Mucosa of stomach (tissue), 1 donor: ENCODE measurements around the gene PARP14.
A peak's percentile ranks its signal among the peaks of the same experiment; 100 is the strongest.
"Not testable (repeated sequence)": the region's sequence is repeated elsewhere in the genome, so short reads cannot be mapped to it uniquely, and the experiment has no call there.

ENCODE experiments used
- H3K27me3 ChIP-seq: one replicate; pipeline ENCODE4 v1.7.0; 2013; ENCODE audit warnings: mild to moderate bottlenecking, low read length; ENCODE audit not compliant: control insufficient read depth, insufficient read depth
- H3K36me3 ChIP-seq: one replicate; pipeline ENCODE4 v1.7.0; 2013; ENCODE audit warnings: low read length; ENCODE audit not compliant: control insufficient read depth, insufficient read depth
- H3K4me1 ChIP-seq: one replicate; pipeline ENCODE4 v1.7.0; 2013; ENCODE audit warnings: mild to moderate bottlenecking, low read length; ENCODE audit not compliant: control insufficient read depth, insufficient read depth
- H3K4me3 ChIP-seq: one replicate; pipeline ENCODE4 v1.7.0; 2013; ENCODE audit warnings: low read length
- H3K9ac ChIP-seq: one replicate; pipeline ENCODE4 v1.7.0; 2013; ENCODE audit warnings: mild to moderate bottlenecking, low read length, moderate library complexity
- H3K9me3 ChIP-seq: one replicate; pipeline ENCODE4 v1.7.0; 2013; ENCODE audit warnings: mild to moderate bottlenecking, low read length, moderate library complexity; ENCODE audit not compliant: control insufficient read depth
- donor health status: Pancreatic carcinoma.

PARP14 gene

DNA sequence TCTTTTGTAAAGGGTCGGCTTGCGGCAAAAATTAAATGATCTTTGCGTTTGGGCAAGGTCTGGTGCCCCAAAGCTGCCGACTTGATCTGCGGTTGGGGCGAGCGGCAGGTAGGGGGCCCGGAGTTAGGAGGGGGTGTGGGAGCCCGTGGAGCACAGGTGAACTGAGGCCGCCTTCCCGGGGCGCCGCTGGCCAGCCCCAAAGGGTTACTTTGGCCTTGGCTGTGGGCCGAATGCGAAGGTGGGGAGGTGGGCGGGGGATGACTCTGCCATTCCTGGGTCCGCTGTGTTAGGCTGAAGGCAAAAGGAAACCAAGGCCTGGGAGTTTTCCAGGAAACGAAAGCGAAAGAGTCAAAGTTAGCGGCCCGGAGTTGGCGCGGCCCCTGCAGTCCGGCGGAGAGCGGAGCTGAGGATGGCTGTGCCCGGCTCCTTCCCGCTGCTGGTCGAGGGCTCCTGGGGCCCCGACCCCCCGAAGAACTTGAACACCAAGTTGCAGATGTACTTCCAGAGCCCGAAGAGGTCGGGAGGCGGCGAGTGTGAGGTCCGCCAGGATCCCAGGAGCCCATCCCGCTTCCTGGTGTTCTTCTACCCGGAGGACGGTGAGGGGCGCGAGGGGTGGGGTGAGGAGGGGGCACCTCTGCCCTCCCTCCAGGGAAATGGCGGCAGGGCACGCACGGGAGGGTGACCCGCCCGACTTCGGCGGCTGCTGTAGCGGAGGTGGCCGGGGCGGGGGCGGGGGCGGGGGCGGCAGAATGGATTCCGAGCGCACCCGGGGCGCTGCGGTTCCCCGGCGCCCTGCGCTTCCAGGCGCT is at the start of gene PARP14:
Gene PARP14 (plus strand): TSS at position 365 of the 809 bp plus-strand sequence. CDS start 45 bp downstream, at position 410.
- Histone ChIP-seq H3K36me3 (no peaks in the 10 kb centered on the region), H3K9ac (peak within 1 kb of the TSS; percentile 95), H3K27me3 (no peaks in the 10 kb centered on the region), H3K4me3 (peak within 1 kb of the TSS; percentile 70), H3K4me1 (peaks cover 20% of the 10 kb centered on the region), H3K9me3 (no peaks in the 10 kb centered on the region)

DNA sequence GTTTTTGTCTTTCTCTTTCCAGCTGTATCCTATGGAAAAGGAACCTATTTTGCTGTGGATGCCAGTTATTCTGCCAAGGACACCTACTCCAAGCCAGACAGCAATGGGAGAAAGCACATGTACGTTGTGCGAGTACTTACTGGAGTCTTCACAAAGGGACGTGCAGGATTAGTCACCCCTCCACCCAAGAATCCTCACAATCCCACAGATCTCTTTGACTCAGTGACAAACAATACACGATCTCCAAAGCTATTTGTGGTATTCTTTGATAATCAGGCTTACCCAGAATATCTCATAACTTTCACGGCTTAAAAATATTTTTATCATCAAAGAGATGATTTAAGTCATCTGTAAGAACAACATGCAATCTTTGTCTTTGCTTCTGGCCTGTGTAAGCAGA is 44.9 kb upstream of the PARP14 start:
- no peak overlapping the region for H3K4me3 ChIP-seq
- no peaks in the 10 kb centered on the region for H3K9me3 ChIP-seq
- no peaks in the 10 kb centered on the region for H3K36me3 ChIP-seq
- no peaks in the 10 kb centered on the region for H3K4me1 ChIP-seq
- H3K27me3 ChIP-seq = no peaks in the 10 kb centered on the region
- no peak overlapping the region for H3K9ac ChIP-seq

DNA sequence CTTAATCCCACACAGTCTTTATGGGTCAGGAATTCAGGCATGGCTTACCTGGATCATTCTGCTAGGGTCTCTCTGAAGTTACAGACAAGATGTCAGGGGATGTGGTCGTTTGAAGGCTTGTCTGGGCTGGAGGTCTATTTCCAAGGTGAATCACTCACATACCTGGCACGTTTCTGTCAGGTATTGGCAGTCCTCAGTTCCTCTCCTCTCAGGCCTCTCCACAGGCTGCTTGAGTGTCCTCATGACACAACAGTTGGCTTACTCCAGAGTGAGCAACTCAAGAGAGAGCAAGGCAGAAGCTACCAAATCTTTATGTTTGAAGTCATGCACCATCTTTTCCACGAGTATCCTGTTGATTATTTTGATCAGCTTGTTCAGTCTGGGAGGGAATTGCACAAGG is 43.9 kb upstream of the PARP14 start:
- no peaks in the 10 kb centered on the region for H3K4me1 ChIP-seq
- H3K4me3 ChIP-seq = no peak overlapping the region
- no peaks in the 10 kb centered on the region for H3K36me3 ChIP-seq
- H3K9ac ChIP-seq = no peak overlapping the region
- H3K27me3 ChIP-seq = no peaks in the 10 kb centered on the region
- H3K9me3 ChIP-seq = no peaks in the 10 kb centered on the region

DNA sequence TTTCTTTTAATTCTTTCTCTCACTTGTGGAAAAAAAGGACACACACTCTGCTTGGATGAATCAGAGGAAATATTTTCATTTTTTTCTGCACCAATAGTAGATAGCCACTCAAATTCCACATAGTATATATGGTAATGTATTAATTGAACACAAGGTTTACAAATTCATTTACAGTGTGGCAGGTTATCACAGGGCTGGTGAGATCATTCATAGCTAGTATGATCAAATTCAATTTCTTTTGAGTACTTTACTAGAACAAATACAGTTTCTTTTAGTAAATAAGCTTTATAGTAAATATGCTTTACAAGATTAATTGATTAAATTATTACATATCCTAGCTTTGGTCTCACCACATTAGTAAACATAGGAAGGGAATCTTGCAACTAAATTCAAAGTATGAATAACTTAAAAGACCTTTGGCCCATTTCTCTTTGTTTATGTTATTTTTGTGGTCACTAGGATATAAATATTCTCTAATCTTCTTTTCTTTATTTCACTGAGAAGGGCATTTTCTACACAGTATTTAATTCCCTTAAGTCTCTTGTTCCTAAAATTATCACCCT is 40.1 kb upstream of the PARP14 start:
- no peak overlapping the region for H3K9ac ChIP-seq
- no peak overlapping the region for H3K4me3 ChIP-seq
- H3K27me3 ChIP-seq = no peaks in the 10 kb centered on the region
- H3K4me1 ChIP-seq = no peaks in the 10 kb centered on the region
- no peaks in the 10 kb centered on the region for H3K9me3 ChIP-seq
- H3K36me3 ChIP-seq = no peaks in the 10 kb centered on the region

DNA sequence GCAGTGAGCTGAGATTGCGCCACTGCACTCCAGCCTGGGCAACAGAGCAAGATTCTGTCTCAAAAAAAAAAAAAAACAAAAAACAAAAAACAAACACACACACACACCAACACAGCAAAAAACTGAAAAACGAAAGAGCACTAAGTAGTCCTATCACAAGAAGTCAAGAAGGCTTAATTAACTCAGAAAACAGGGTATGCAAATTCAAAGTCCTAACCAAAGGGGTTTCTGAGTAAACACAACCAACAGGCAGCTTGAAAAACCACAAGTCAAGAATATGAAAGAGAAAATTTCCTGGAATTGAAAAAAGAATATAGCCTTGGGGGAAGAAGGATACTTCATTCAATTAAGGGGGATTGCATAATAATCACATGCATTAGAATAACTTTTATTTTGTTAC is 37.7 kb upstream of the PARP14 start:
- no peak overlapping the region for H3K9ac ChIP-seq
- no peaks in the 10 kb centered on the region for H3K27me3 ChIP-seq
- H3K36me3 ChIP-seq = no peaks in the 10 kb centered on the region
- no peaks in the 10 kb centered on the region for H3K4me1 ChIP-seq
- no peaks in the 10 kb centered on the region for H3K9me3 ChIP-seq
- no peak overlapping the region for H3K4me3 ChIP-seq

DNA sequence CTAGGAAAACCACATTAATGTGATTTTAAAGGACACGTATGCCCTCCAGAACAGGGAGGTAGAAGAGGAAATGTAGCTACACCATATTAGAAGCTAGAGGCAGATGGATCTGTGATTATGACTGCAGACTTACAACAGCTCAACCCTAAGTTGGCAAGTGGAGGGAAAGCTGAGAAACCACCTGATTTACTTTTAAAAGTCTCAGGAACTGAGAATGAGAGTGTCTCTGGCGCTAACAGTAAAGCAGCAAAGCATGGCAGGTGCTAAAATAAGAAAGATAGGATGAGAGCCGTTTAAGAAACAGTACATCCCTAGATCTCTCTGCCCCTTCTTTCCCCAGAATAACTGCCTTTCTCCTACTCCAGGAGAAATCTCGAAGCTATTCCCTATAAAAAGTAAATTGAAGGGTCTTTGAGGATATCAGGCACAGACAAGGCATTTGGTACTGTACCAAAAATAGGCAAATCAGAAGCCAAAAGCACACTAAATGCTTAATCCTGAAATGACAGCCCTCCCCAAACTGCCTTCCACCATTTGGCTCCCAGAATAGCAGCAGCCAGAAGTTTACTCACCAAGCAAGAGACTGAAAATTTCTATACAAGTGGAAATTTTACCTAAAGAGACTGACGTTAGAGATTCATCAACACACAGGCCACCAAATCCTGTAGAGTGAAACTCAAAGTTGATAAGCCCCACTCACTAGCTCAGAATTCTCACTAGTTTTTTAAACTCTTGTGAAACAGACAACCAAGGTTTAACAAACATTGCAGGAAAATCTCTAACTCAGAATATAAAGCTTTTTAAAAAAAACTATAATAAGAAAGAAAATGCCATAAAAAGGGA is 34.3 kb upstream of the PARP14 start:
- Histone ChIP-seq H3K4me3 (no peak overlapping the region), H3K27me3 (no peaks in the 10 kb centered on the region), H3K9ac (no peak overlapping the region), H3K36me3 (no peaks in the 10 kb centered on the region), H3K4me1 (no peaks in the 10 kb centered on the region), H3K9me3 (no peaks in the 10 kb centered on the region)

- H3K9me3 ChIP-seq, H3K27me3 ChIP-seq, H3K4me3 ChIP-seq: not testable (repeated sequence)
Measured at GRCh38 chr3:122651233-122651907, 29.3 kb upstream of the PARP14 start.

GRCh38 chr3:122651962-122652361 is 28.7 kb upstream of the PARP14 start:
- H3K4me3 ChIP-seq, H3K36me3 ChIP-seq, H3K9me3 ChIP-seq, H3K27me3 ChIP-seq, H3K4me1 ChIP-seq, H3K9ac ChIP-seq: not testable (repeated sequence)

More at GRCh38 chr3:122651233-122651907, 29.3 kb upstream of the PARP14 start:
- H3K4me1 ChIP-seq, H3K9ac ChIP-seq, H3K36me3 ChIP-seq: not testable (repeated sequence)

DNA sequence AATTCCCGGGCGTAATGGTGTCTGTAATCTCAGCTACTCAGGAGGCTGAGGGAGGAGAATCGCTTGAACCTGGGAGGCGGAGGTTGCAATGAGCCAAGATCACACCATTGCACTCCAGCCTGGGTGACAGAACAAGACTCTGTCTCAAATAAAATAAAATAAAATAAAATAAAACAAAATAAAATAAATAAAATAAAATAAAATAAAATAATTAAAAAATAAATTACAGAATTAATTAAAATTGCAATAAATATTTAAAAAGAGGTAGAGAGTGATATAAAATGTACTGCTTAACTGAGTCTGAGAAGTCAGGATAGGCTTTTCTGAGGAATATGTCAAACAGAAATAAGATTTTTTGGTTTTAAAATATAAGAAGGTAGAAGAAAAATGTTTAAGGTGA is 22.3 kb upstream of the PARP14 start:
- H3K9ac ChIP-seq, H3K4me1 ChIP-seq, H3K9me3 ChIP-seq, H3K36me3 ChIP-seq, H3K27me3 ChIP-seq, H3K4me3 ChIP-seq: not testable (repeated sequence)

DNA sequence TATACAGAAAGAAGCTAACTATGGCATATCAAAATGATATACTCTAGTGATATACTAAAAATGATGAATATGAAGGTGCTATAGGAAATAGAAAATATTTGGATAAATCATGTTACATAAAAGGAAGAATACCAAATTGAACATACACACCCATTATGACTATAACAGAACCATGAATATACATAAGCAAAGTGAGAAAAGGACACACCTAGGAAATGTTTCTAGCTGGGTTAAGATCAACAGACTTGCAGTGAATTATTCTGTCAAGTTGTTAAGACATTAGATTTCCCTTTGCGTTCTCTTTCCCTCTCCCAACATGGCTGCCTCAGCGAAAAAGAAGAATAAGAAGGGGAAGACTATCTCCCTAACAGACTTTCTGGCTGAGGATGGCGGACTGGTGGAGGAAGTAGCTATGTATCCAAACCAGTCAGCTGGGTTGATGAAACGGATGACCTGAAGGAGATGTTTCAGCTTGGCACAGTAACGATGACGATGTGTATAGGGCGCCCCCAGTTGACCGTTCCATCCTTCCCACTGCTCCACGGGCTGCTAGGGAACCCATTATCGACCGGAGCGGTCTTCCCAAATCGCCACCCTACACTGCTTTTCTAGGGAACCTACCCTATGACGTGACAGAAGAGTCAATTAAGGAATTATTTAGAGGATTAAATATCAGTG is 20.2 kb upstream of the PARP14 start:
- Histone ChIP-seq H3K9me3 (no peaks in the 10 kb centered on the region), H3K4me1 (no peaks in the 10 kb centered on the region), H3K4me3 (no peak overlapping the region), H3K36me3 (no peaks in the 10 kb centered on the region), H3K9ac (no peak overlapping the region), H3K27me3 (no peaks in the 10 kb centered on the region)

DNA sequence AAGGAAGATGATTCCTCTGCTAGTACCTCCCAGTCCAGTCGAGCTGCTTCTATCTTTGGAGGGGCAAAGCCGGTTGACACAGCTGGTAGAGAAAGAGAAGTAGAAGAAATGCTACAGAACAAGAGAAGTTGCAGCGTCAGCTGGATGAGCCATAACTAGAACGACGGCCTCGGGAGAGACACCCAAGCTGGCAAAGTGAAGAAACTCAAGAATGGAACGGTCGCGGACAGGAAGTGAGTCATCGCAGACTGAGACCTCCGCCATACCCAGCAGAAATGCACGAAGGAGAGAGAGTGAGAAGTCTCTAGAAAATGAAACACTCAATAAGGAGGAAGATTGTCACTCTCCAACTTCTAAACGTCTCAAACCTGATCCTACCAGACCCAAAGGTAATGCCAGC is 19.0 kb upstream of the PARP14 start:
- Histone ChIP-seq H3K9me3 (no peaks in the 10 kb centered on the region), H3K9ac (no peak overlapping the region), H3K36me3 (no peaks in the 10 kb centered on the region), H3K27me3 (no peaks in the 10 kb centered on the region), H3K4me3 (no peak overlapping the region), H3K4me1 (no peaks in the 10 kb centered on the region)
